ENCODE results near the gene DNAAF3.
A peak's percentile ranks its signal among the peaks of the same experiment; 100 is the strongest.

DNAAF3 gene

DNA sequence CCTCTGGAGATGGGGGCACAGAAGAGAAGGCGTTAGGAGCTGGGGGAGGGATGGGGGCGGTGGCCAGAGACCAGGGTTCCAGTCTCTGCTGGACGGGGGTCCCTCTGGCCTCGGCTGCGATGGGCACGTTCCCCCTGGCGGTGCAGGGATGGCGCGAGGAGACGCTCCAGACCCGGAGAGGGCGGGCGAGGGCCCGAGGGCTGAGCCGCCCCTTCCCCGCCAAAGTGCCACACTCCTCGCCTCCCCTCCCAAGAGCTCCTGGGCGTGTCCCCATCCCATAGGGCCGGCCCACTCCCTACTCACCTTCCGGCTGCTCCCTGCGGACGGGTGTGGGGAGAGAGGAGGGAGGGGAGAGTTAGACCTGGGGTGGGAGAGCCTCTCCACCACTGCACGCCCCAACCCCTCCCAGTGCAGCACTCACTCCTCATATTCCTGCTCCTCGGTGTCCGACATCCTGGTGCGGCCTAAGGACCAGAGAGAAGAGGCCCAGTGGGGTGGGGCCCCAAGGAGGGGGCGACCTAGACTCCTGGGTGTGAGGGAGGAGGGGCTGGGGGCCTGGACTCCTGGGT is 19.6 kb downstream of the DNAAF3 start (continued):
- no peak for TF ChIP-seq ZNF621 (tag by site-specific recombination; IDR thresholded peaks at IDR 0.05)
- peak; percentile 99 for TF ChIP-seq ZNF398 (tag by site-specific recombination; IDR thresholded peaks at IDR 0.05)
- no peak for TF ChIP-seq GFI1B (tag by site-specific recombination; IDR thresholded peaks at IDR 0.05)
- no peak for TF ChIP-seq ZNF677 (tag by site-specific recombination; IDR thresholded peaks at IDR 0.05)
- no peak for TF ChIP-seq ZNF19 (tag by site-specific recombination; IDR thresholded peaks at IDR 0.05; ENCODE audit: low read depth)
- TF ChIP-seq ZNF600 (tag by site-specific recombination; IDR thresholded peaks at IDR 0.05) = no peak
- no peak for TF ChIP-seq ZBTB44 (tag by site-specific recombination; IDR thresholded peaks at IDR 0.05)
- TF ChIP-seq TCF7L2 (IDR thresholded peaks at IDR 0.05; ENCODE audit: borderline replicate concordance, low read depth, low read length) = no peak
- no peak for TF ChIP-seq ZSCAN5A (tag by site-specific recombination; IDR thresholded peaks at IDR 0.05)
- TF ChIP-seq, protein P1, sequence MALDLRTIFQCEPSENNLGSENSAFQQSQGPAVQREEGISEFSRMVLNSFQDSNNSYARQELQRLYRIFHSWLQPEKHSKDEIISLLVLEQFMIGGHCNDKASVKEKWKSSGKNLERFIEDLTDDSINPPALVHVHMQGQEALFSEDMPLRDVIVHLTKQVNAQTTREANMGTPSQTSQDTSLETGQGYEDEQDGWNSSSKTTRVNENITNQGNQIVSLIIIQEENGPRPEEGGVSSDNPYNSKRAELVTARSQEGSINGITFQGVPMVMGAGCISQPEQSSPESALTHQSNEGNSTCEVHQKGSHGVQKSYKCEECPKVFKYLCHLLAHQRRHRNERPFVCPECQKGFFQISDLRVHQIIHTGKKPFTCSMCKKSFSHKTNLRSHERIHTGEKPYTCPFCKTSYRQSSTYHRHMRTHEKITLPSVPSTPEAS (tag by site-specific recombination; IDR thresholded peaks at IDR 0.05) = no peak
- no peak for TF ChIP-seq MYNN (tag by site-specific recombination; IDR thresholded peaks at IDR 0.05; ENCODE audit: borderline replicate concordance)
- TF ChIP-seq ZBTB26 (tag by site-specific recombination; optimal IDR thresholded peaks at IDR 0.05) = peak; percentile 27
- peak; percentile 87 for TF ChIP-seq ZFHX2 (tag by site-specific recombination; conservative IDR thresholded peaks at IDR 0.05)
- TF ChIP-seq, protein P2, sequence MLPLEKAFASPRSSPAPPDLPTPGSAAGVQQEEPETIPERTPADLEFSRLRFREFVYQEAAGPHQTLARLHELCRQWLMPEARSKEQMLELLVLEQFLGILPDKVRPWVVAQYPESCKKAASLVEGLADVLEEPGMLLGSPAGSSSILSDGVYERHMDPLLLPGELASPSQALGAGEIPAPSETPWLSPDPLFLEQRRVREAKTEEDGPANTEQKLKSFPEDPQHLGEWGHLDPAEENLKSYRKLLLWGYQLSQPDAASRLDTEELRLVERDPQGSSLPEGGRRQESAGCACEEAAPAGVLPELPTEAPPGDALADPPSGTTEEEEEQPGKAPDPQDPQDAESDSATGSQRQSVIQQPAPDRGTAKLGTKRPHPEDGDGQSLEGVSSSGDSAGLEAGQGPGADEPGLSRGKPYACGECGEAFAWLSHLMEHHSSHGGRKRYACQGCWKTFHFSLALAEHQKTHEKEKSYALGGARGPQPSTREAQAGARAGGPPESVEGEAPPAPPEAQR (tag by site-specific recombination; IDR thresholded peaks at IDR 0.05) = no peak
- TF ChIP-seq, protein P3, sequence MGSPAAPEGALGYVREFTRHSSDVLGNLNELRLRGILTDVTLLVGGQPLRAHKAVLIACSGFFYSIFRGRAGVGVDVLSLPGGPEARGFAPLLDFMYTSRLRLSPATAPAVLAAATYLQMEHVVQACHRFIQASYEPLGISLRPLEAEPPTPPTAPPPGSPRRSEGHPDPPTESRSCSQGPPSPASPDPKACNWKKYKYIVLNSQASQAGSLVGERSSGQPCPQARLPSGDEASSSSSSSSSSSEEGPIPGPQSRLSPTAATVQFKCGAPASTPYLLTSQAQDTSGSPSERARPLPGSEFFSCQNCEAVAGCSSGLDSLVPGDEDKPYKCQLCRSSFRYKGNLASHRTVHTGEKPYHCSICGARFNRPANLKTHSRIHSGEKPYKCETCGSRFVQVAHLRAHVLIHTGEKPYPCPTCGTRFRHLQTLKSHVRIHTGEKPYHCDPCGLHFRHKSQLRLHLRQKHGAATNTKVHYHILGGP (tag by site-specific recombination; IDR thresholded peaks at IDR 0.05) = no peak
- TF ChIP-seq ZNF10 (tag by site-specific recombination; IDR thresholded peaks at IDR 0.05) = no peak
- no peak for TF ChIP-seq ZNF596 (tag by site-specific recombination; IDR thresholded peaks at IDR 0.05)
- TF ChIP-seq, protein P4, sequence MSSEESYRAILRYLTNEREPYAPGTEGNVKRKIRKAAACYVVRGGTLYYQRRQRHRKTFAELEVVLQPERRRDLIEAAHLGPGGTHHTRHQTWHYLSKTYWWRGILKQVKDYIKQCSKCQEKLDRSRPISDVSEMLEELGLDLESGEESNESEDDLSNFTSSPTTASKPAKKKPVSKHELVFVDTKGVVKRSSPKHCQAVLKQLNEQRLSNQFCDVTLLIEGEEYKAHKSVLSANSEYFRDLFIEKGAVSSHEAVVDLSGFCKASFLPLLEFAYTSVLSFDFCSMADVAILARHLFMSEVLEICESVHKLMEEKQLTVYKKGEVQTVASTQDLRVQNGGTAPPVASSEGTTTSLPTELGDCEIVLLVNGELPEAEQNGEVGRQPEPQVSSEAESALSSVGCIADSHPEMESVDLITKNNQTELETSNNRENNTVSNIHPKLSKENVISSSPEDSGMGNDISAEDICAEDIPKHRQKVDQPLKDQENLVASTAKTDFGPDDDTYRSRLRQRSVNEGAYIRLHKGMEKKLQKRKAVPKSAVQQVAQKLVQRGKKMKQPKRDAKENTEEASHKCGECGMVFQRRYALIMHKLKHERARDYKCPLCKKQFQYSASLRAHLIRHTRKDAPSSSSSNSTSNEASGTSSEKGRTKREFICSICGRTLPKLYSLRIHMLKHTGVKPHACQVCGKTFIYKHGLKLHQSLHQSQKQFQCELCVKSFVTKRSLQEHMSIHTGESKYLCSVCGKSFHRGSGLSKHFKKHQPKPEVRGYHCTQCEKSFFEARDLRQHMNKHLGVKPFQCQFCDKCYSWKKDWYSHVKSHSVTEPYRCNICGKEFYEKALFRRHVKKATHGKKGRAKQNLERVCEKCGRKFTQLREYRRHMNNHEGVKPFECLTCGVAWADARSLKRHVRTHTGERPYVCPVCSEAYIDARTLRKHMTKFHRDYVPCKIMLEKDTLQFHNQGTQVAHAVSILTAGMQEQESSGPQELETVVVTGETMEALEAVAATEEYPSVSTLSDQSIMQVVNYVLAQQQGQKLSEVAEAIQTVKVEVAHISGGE (tag by site-specific recombination; conservative IDR thresholded peaks at IDR 0.05; ENCODE audit: low read depth) = 0 out of 2 replicates have a peak, but pooled peaks have one; percentile 56
- no peak for TF ChIP-seq ZNF558 (tag by site-specific recombination; IDR thresholded peaks at IDR 0.05)
- TF ChIP-seq ZNF785 (tag by site-specific recombination; IDR thresholded peaks at IDR 0.05) = no peak
- no peak for TF ChIP-seq ZBTB7A (tag by site-specific recombination; IDR thresholded peaks at IDR 0.05; ENCODE audit: low read depth)
- TF ChIP-seq ZNF76 (tag by site-specific recombination; IDR thresholded peaks at IDR 0.05; ENCODE audit: borderline replicate concordance, low read depth) = peak; percentile 44; the same call in 1 of the 2 replicates

Data from HEK293 (cell line).